Measurements from ENCODE around the gene KRTAP5-9.
"Not testable (repeated sequence)": the region's sequence is repeated elsewhere in the genome, so short reads cannot be mapped to it uniquely, and the experiment has no call there.

Gene KRTAP5-9

DNA sequence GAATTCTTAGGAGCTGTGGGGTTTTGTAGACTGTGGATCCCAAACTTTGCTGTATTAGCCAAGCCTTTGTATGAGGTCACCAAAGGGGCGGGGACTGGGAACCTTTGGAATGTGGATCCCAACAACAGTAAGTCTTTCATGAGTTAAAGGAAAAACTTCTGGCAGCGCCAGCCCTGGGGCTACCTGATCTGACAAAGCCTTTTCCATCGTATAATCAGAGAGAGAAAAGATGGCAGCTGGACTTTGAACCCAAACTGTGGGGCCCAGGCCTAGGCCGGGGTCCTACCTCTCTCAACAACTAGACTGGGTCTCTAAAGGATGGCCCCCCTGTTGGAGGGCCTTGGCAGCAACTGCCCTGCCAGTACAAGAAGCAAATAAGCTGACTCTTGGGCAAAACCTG lies 40.1 kb downstream of the KRTAP5-9 start:
- DNase-seq = not testable (repeated sequence)

DNA sequence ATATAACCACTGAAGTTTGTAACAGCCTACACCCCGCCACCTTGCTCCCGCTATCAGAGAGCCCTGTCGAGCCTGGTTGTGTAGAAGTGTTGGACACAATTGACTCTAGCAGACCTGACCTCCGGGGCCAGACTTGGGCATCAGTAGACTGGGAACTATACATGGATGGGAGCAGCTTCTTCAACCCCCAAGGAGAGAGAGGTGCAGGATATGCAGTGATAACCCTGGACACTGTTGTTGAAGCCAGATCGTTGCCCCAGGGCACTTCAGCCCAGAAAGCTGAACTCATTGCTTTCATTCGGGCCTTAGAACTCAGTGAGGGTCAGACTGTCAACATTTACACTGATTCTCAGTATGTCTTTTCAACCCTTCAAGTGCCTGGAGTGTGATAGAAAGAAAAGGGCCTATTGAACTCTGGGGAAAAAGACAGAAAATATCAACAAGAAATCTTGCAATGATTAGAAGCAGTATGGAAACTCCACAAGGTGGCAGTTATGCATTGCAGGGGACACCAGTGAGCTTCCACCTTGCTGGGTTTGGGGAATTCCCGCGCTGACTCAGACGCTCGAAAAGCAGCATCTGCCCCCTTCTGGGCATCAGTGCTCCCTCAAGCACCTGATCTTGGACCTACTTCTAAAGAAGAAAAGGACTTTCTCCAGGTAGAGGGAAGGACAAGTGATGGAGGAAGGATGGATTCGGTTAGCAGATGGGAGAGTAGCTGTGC lies 40.8 kb downstream of the KRTAP5-9 start:
- not testable (repeated sequence) for DNase-seq

DNA sequence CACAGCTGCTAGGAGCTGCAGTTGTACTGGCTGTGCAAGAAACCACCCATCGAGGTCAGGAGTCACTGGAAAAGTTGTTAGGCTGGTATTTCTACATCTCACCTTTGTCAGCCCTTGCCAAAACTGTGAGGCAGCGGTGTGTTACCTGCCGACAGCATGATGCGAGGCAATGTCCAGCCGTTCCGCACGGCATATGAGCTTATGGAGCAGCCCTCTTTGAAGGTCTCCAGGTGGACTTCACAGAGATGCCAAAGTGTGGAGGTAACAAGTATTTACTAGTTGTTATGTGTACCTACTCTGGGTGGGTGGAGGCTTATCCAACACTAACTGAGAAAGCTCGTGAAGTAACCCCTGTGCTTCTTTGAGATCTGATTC lies 41.3 kb downstream of the KRTAP5-9 start:
- DNase-seq = not testable (repeated sequence)
